Fibroblast of mammary gland (primary cell): Measurements from ENCODE around the gene TOMM22.

Source experiments
- DNase-seq: peaks from one replicate; pipeline ENCODE4 v3.0.0-alpha.2; 2010; ENCODE audit warnings: low read depth
- H3K4me3 ChIP-seq: 2 replicates; pipeline ENCODE4 v1.5.1; 2011; ENCODE audit warnings: low read depth, mild to moderate bottlenecking, low read length, moderate library complexity; ENCODE audit not compliant: control insufficient read depth
- TF ChIP-seq, protein P1 (sequence below): conservative IDR thresholded peaks from 2 replicates; pipeline ENCODE4 v1.5.1; 2011; ENCODE audit warnings: low read depth, low read length, inconsistent platforms; ENCODE audit not compliant: control insufficient read depth, insufficient read depth

Gene TOMM22

DNA sequence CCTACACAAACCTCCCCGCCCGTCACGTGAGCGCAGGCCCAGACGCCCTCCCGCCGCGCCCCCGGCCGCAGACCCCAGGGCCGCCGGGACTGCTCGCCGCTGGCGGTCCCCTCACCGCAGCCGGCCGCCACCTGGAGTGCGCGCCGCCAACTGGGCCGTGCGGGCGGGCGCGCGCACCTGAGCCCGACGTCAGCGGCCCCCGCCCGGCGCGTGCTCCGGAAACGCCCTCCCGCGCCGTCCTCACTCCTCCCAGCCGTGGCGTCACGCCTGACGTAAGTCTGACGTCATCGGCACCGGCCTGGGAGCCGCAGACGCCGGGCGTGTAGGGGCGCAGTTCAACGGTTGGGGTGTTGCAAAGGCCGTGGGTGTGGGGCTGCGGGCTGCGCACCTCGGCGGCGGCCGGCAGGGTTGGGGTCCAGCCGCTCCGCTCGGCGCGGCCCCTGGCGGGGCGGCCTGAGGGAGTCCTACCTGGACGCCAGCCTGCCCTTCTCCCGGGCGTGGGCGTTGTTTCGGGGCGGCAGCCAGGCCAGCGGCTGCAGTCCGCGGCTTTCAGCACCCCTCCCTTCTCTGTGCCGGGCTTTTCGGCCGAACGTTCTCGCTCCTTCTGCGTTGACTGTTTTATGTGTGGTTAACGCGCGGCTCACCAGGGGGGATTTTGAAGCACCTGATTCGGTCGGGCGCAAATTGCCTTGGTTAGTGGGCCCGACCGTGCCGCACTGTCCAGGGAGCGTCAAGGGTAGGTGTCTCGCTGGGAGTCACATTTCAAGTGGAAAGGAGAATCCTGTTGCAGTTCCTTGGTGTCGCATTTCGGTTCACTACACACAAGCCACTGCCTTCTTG is 19.3 kb downstream of the TOMM22 start, which contains the start of gene JOSD1:
Gene JOSD1 (minus strand): TSS at position 155 of the 840 bp plus-strand sequence. CDS start 956 bp downstream, outside the sequence.
- DNase-seq = peak; percentile 92
- TF ChIP-seq, protein P1, sequence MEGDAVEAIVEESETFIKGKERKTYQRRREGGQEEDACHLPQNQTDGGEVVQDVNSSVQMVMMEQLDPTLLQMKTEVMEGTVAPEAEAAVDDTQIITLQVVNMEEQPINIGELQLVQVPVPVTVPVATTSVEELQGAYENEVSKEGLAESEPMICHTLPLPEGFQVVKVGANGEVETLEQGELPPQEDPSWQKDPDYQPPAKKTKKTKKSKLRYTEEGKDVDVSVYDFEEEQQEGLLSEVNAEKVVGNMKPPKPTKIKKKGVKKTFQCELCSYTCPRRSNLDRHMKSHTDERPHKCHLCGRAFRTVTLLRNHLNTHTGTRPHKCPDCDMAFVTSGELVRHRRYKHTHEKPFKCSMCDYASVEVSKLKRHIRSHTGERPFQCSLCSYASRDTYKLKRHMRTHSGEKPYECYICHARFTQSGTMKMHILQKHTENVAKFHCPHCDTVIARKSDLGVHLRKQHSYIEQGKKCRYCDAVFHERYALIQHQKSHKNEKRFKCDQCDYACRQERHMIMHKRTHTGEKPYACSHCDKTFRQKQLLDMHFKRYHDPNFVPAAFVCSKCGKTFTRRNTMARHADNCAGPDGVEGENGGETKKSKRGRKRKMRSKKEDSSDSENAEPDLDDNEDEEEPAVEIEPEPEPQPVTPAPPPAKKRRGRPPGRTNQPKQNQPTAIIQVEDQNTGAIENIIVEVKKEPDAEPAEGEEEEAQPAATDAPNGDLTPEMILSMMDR = no peak

DNA sequence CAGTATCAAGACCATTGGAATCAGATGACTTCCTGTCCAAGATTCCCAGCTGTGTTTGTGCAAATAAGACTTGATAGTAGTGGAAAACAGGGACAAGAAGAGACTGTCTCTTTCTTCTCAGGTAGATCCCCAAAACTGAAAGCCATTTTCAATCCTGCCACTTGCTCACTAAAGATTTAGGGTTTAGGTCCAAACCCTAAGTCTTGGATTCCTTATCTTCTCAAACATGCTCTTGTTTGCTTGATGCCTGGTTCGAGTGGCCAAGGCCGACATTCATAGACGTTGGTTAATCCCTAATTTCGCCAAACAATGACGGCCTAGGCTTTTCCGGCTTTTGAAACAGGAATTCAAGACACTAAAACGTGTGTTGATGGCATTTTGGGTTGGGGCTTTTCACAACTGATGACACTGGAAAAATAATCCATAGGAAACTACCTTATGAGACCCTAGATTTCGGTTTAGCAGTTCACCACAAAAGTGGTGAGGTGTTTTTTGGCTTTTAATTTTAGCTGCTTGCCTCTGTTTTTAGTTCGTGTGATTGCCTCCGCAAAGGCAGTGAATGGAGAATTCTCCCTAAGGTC is 23.0 kb downstream of the TOMM22 start:
- TF ChIP-seq, protein P1 = no peak
- peak overlapping the region; percentile 47 for H3K4me3 ChIP-seq
- no peak for DNase-seq

More for the DNA sequence above, 19.3 kb downstream of the TOMM22 start, which contains the start of gene JOSD1:
- H3K4me3 ChIP-seq = peak within 1 kb of the TSS; percentile 79

DNA sequence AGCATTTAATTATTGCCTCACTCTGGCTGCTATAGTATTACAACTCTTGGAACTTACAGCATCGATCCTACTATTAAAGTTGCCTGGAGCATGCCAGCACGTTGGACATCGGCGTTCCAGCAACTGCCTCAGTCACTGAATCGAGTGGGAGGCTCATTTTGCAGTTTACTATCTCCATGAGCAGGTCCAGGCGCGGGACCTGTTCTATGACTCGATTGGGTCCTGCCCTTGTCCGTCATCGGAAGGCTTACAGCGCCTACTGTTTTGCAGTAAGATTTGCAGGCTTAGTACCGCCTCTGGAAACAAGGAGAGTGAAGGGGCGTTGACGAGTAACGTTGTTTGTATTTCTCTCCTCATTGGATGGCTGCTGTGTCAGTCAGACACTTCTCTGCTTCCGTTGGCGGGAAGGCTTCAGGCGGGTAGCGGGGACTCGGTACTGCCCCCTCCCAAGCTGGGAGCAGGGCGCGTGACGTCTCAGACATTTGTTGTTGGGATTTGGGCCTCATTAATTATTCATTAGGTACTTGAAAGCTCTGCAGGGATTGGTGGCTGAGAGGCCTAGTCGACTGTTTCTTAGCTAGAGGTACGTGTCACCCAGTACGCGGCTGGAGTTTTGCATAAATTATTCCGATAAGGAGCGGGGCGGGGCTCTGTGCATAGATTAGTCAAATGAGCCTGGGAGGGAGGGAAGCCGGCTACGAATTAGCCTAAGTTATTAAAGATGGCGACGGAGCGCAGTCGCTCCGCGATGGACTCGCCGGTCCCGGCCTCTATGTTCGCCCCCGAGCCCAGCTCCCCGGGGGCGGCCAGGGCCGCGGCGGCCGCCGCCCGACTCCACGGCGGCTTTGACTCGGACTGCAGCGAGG is 23.7 kb downstream of the TOMM22 start, which contains the start of gene GTPBP1:
Gene GTPBP1 (plus strand): TSS at position 710 of the 866 bp plus-strand sequence. CDS start 12 bp downstream, at position 722.
- H3K4me3 ChIP-seq = peak within 1 kb of the TSS; percentile 70
- TF ChIP-seq, protein P1 = no peak
- peak; percentile 100 for DNase-seq

DNA sequence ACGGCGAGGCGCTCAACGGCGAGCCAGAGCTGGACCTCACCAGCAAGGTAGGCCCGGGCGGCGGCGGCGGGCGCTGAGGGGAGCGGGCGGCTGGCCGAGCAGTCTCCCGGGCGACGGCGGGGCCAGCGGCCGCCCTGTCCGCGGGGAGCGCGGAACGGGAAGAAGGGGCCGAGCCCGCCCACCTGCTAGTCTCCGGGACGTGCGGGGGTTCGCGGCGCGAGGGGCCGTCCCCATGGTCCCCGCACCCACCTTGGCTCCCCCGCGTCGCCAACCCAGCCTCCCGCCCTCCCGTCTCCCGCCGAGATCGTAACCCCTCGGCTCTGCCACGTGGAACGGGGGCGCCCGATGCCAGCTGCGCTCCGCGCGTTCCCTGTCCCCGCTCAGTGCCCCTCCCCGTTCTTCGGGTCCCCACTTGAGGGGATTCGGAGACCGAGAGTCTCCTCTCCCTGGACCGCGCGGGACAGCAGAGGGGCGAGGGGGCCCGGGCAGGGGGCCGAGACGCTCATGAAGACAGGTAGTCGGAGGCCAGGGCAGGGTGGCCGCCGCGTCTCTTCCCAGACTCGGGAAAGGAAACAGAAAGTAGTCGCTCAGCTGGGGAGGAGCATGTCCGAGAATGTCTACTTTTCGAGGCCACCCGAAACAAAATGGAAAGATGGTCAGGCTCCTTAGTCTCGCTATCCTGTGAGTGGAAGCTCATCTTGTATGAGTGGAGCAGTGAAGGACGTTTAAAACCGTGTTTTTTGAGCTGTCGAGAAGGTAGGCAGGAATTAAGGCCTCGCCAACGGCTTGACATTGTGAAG is 24.5 kb downstream of the TOMM22 start:
- peak overlapping the region; percentile 70 for H3K4me3 ChIP-seq
- peak; percentile 29 for DNase-seq
- TF ChIP-seq, protein P1 = no peak

DNA sequence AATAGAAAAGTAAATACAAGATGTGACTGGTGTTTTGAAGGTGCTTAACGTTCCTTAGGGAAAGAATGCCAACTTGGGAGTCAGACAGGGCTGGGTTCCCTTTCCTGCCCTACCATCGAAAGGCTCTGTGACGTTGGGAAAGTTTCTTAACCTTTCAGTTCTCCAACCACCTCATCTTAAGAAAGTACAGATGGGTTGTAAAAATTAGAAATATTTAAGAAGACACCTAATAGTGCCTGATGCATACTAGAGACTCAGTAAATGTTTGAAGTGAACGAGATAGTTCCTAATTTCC is 25.1 kb downstream of the TOMM22 start:
- H3K4me3 ChIP-seq = peak overlapping the region; percentile 70
- TF ChIP-seq, protein P1 = no peak
- DNase-seq = peak; percentile 23
